ENCODE data around the gene P2RX6. TPM values are rescaled to one million over a fixed set of nuclear protein-coding genes. Genes with fewer than 3 reads are reported as not detected.
A peak's percentile ranks its signal among the peaks of the same experiment; 100 is the strongest.

Gene P2RX6
- total RNA-seq (10 to 100 TPM; 23.7 to 47.7 (median 36.1) TPM), polyA plus RNA-seq (10 to 100 TPM; 11.3 to 40.4 (median 26.2) TPM)
- long read RNA-seq, donor 1, transcript P2RX6-202 (12 exons, 3,687 nt): major isoform, 10 of 60 reads
- long read RNA-seq, donor 1, partial matches to known transcripts: 33 of 60 reads
- long read RNA-seq, donor 1, other reads (novel, unspliced or antisense): 15 of 60 reads
- long read RNA-seq, donor 2, transcript P2RX6-201 (12 exons, 1,834 nt): major isoform, 18 of 164 reads
- long read RNA-seq, donor 2, transcript P2RX6-202 (12 exons, 3,687 nt): major isoform, 18 of 164 reads
- long read RNA-seq, donor 2, partial matches to known transcripts: 85 of 164 reads
- long read RNA-seq, donor 2, other reads (novel, unspliced or antisense): 43 of 164 reads

DNA sequence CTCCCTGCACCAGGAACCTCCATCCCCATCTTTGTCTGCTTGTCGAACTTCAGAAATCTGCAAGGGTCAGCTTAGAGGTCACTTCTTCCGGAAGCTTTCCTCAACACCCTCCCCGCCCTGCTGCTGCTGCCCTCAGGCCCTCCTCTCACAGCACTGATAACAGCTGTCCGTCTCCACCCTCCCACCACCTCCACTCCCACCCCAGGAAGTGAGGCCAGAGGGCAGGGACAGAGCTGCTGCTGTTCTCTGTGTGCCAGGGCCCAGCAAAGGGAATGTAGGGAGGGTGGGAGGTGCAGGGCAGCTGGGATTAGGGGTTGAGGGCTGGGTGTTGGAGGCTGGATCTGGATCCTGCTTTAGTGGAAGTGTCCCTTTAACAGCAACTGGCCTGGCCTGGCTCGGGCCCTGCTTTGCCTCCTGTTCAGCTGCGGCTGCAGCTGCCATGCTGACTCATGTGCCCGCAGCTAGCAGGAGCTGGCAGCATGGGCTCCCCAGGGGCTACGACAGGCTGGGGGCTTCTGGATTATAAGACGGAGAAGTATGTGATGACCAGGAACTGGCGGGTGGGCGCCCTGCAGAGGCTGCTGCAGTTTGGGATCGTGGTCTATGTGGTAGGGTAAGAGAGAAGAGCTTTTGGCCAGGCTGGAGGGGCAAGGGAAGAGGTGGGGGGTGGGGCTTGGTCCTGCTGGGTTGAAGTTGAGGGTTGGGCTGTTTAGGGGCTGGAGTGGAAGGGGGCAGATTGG, at the start of gene P2RX6:
Gene P2RX6 (plus strand): TSS at position 440 of the 740 bp plus-strand sequence. CDS start 10 bp downstream, at position 450.
- Histone ChIP-seq H3K27me3 (ENCODE audit: insufficient read depth in 3 of 3, low read length in 2 of 3) (no peaks in the 10 kb centered on the region), H3K4me3 (peak within 1 kb of the TSS; percentile 75), H3K4me1 (peaks cover 12% of the 10 kb centered on the region), H3K36me3 (ENCODE audit: insufficient read depth in 1 of 2, low read depth in 1 of 2) (peaks cover 0 to 24% of the 10 kb centered on the region in 2 donors), H3K27ac (peak within 1 kb of the TSS; percentile 85), H3K9me3 (no peaks in the 10 kb centered on the region)
- intact Hi-C loops (cut with DNase I): loop anchor here (2.0 to 5.0 kb wide), 2 partner anchors 30 to 37 kb away; partner anchors contain the start of gene LRRC74B (in 1 of the 2)
- peak; percentile 70 to 88 for DNase-seq
- TF ChIP-seq, protein P1, sequence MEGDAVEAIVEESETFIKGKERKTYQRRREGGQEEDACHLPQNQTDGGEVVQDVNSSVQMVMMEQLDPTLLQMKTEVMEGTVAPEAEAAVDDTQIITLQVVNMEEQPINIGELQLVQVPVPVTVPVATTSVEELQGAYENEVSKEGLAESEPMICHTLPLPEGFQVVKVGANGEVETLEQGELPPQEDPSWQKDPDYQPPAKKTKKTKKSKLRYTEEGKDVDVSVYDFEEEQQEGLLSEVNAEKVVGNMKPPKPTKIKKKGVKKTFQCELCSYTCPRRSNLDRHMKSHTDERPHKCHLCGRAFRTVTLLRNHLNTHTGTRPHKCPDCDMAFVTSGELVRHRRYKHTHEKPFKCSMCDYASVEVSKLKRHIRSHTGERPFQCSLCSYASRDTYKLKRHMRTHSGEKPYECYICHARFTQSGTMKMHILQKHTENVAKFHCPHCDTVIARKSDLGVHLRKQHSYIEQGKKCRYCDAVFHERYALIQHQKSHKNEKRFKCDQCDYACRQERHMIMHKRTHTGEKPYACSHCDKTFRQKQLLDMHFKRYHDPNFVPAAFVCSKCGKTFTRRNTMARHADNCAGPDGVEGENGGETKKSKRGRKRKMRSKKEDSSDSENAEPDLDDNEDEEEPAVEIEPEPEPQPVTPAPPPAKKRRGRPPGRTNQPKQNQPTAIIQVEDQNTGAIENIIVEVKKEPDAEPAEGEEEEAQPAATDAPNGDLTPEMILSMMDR (IDR thresholded peaks at IDR 0.05): no peak
- 5 to 10% (median 9%) methylated on average over 12 of the region's 12 CpGs for WGBS, 3 donors
- ATAC-seq: peak; percentile 87 to 94 (median 92)

DNA sequence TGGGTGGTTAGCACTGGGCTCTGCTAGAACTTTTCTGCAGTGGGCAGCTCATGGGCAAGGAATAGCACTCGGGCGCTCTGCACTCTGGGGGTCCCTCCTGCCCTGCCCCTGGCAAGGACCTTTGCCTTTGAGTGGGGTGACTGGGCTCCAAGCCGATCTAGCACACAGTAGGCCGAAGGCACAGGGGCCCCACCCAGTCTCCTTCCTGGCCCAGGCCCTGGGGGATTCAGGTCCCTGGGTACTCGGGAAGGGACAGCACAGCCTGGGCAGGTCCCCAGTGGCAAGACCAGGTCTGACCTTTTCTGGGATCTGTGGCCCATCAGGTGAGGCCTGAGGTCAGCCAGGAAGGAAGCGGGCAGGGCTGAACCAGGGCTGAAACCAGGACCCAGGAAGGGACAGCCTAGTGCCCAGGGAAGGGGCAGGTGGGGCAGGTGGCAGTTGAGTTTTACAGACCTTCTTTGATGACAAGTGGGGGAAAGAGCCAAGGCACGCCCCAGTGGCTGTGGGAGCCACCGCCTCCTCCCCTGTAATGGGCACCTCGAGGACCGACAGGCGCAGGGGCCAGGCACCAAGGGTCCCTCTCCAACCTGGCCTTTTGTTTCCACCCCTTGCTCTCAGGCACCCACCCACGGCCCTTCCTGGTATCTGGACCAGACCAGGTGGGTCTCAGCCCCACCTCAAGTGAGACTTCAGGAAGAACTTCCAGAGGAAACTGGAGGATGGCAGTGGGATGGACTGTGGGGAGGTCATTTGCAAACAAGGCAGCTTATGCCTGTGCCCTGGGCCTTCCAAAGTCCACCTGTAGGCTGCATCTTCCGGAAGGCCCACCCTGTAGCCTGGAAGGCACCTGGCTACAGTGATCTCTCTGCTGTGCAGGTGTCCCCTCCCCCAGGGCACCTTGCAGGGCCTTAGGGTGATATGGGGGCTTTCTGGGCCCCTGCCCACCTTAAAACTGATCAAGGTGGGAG, 48.8 kb upstream of the P2RX6 start:
- TF ChIP-seq, protein P1 (IDR thresholded peaks at IDR 0.05): no peak
- intact Hi-C loops (cut with DNase I): no loop called here
- no peak for DNase-seq
- no peak overlapping the region for H3K4me3 ChIP-seq
- no peaks in the 10 kb centered on the region for H3K4me1 ChIP-seq
- no peaks in the 10 kb centered on the region for H3K36me3 ChIP-seq (ENCODE audit: insufficient read depth in 1 of 2, low read depth in 1 of 2)
- no peaks in the 10 kb centered on the region for H3K9me3 ChIP-seq
- H3K27me3 ChIP-seq (ENCODE audit: insufficient read depth in 3 of 3, low read length in 2 of 3): peaks cover 0 to 14% (median 7%) of the 10 kb centered on the region in 3 donors
- H3K27ac ChIP-seq: no peak overlapping the region
- 86 to 90% (median 89%) methylated on average over 12 to 13 of the region's 13 CpGs for WGBS, 3 donors
- no peak for ATAC-seq

DNA sequence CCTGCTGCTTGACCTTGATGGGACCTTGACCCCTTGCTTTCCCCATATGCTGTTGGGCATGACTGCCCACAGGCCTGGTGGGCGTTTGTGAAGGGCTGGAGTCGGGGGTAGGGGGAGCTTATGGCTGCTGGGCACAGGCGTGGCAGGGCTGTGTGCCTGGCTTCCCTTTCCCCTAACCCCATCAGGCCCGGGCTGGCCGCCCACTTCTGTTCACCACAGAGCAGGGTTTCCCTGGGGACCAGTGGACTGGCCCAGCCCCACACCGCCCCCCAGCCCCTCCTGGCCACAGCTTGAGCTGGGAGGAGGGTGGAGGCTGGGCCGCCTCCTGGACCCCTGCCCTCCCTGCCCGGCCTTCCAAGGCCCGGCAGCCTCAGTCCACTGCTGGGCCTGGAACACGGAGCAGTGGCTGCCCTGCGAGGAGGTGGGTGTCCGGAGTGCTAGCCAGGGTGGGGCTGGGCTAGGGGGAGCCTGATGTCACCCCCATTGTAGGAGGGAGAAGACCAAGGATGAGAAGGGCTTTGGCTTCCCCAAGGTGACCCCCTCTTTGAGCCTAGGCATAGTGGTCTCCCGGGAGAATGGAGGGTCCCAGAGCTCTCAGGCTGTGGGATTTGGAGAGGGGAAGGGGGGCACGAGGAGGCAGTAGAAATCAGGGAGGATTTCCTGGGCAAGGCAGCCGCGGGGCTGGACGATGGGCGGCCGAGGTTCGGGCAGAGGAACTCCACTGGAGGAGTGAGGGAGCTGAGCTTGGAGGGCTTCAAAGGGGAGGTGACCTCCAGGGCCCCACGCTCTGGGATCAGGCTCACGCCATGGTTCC, 47.9 kb upstream of the P2RX6 start, which contains the start of gene AIFM3:
Gene AIFM3 (plus strand): TSS at position 373 of the 814 bp plus-strand sequence. CDS start 690 bp downstream, outside the sequence.
- Histone ChIP-seq H3K36me3 (ENCODE audit: insufficient read depth in 1 of 2, low read depth in 1 of 2) (no peaks in the 10 kb centered on the region), H3K9me3 (no peaks in the 10 kb centered on the region), H3K4me3 (no peak within 1 kb of the TSS), H3K27ac (no peak within 1 kb of the TSS), H3K4me1 (no peaks in the 10 kb centered on the region), H3K27me3 (ENCODE audit: insufficient read depth in 3 of 3, low read length in 2 of 3) (peaks cover 0 to 14% (median 7%) of the 10 kb centered on the region in 3 donors)
- ATAC-seq (no peak), DNase-seq (no peak)
- intact Hi-C loops (cut with DNase I): no loop called here
- WGBS, 3 donors: 57 to 62% (median 57%) methylated on average over 14 to 22 of the region's 22 CpGs
- TF ChIP-seq, protein P1 (IDR thresholded peaks at IDR 0.05): no peak
